Measurements from ENCODE around the gene LRRC49.

DNA sequence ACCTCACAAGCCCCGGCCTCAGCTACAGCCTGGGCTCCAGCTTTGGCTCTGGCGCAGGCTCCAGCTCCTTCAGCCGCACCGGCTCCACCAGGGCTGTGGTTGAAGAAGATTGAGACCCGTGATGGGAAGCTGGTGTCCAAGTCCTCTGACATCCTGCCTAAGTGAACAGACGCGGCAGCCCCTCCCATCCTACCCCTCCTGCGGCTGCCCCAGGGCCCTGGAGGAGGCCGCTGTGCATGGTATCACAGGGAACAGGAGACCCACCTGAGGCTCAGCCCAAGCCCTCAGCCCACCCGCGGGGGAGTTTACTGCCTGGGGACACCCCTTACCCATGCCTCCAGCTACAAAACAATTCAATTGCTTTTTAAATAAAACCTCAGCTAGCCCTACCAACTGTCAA, 32.6 kb upstream of the LRRC49 start:
- TF ChIP-seq, protein P1, sequence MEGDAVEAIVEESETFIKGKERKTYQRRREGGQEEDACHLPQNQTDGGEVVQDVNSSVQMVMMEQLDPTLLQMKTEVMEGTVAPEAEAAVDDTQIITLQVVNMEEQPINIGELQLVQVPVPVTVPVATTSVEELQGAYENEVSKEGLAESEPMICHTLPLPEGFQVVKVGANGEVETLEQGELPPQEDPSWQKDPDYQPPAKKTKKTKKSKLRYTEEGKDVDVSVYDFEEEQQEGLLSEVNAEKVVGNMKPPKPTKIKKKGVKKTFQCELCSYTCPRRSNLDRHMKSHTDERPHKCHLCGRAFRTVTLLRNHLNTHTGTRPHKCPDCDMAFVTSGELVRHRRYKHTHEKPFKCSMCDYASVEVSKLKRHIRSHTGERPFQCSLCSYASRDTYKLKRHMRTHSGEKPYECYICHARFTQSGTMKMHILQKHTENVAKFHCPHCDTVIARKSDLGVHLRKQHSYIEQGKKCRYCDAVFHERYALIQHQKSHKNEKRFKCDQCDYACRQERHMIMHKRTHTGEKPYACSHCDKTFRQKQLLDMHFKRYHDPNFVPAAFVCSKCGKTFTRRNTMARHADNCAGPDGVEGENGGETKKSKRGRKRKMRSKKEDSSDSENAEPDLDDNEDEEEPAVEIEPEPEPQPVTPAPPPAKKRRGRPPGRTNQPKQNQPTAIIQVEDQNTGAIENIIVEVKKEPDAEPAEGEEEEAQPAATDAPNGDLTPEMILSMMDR (conservative IDR thresholded peaks at IDR 0.05; ENCODE audit: low read depth in 2 of 2), result no peak
- TF ChIP-seq JUNB (IDR thresholded peaks at IDR 0.05; ENCODE audit: unreplicated experiment), result no peak
- TF ChIP-seq EZH2phosphoT487 (IDR thresholded peaks at IDR 0.05; ENCODE audit: unreplicated experiment), result no peak
- no peak for TF ChIP-seq POLR2AphosphoS5 (IDR thresholded peaks at IDR 0.05; ENCODE audit: low read depth)
- TF ChIP-seq, protein P2, sequence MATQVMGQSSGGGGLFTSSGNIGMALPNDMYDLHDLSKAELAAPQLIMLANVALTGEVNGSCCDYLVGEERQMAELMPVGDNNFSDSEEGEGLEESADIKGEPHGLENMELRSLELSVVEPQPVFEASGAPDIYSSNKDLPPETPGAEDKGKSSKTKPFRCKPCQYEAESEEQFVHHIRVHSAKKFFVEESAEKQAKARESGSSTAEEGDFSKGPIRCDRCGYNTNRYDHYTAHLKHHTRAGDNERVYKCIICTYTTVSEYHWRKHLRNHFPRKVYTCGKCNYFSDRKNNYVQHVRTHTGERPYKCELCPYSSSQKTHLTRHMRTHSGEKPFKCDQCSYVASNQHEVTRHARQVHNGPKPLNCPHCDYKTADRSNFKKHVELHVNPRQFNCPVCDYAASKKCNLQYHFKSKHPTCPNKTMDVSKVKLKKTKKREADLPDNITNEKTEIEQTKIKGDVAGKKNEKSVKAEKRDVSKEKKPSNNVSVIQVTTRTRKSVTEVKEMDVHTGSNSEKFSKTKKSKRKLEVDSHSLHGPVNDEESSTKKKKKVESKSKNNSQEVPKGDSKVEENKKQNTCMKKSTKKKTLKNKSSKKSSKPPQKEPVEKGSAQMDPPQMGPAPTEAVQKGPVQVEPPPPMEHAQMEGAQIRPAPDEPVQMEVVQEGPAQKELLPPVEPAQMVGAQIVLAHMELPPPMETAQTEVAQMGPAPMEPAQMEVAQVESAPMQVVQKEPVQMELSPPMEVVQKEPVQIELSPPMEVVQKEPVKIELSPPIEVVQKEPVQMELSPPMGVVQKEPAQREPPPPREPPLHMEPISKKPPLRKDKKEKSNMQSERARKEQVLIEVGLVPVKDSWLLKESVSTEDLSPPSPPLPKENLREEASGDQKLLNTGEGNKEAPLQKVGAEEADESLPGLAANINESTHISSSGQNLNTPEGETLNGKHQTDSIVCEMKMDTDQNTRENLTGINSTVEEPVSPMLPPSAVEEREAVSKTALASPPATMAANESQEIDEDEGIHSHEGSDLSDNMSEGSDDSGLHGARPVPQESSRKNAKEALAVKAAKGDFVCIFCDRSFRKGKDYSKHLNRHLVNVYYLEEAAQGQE (IDR thresholded peaks at IDR 0.05; ENCODE audit: unreplicated experiment), result no peak
- no peak for TF ChIP-seq STAT1 (IDR thresholded peaks at IDR 0.05; ENCODE audit: unreplicated experiment)
- no peak for TF ChIP-seq EZH2 (IDR thresholded peaks at IDR 0.05; ENCODE audit: low read depth, unreplicated experiment)

All from GM23338 (cell line).